ENCODE data around the gene HPS3. TPM values are rescaled to one million over a fixed set of nuclear protein-coding genes. Genes with fewer than 3 reads are reported as not detected.
A peak's percentile ranks its signal among the peaks of the same experiment; 100 is the strongest.

The HPS3 gene
- total RNA-seq = 10 to 100 TPM in 3 of 4 donors, 1 to 10 TPM in 1; 7.3 to 15.8 (median 11.8) TPM

DNA sequence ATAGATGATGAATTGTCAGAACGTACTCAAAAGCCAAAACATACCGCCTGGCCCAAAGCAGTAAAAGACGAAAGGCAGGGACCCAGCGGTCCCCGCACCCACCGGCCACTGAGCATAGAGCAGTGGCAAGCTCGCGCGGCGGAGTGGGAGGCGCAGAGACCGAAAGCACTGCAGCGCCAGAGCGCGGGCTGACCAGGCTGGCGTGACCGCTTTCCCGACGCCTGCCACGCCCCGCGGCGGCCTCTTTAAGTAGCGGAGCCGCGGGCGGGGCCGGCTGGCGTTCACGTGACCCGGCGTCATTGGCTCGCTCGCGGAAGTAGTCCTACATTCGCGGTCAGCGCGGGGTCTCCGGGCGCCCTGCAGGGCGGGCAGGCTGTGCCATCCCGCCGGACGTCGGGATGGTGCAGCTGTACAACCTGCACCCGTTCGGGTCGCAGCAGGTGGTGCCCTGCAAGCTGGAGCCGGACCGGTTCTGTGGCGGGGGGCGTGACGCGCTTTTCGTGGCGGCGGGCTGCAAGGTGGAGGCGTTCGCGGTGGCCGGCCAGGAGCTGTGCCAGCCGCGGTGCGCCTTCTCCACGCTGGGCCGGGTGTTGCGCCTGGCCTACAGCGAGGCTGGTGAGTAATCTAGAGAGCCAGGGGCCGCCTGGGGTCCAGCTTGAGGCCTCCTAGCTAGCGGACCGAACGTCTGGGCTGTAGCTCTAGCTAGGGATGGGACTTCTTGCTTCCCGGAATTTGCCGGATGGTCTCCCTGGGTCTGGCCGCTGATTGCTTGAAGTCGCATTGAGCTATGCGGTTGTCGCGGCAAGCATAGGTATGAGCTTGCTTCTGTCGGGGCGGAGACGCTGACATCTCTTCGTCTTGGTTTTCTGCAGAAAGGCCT is at the start of gene HPS3:
Gene HPS3, plus strand, starts transcription at position 313 of the 880 bp plus-strand sequence. Its CDS starts 86 bp downstream, at position 399.
- H3K27ac ChIP-seq = peak within 1 kb of the TSS; percentile 88
- no peaks in the 10 kb centered on the region for H3K9me3 ChIP-seq
- H3K27me3 ChIP-seq = no peaks in the 10 kb centered on the region
- H3K4me1 ChIP-seq = peaks cover 28% of the 10 kb centered on the region
- peak; percentile 92 to 94 for DNase-seq (ENCODE audit: low spot score in 2 of 2)
- TF ChIP-seq POLR2AphosphoS5 (IDR thresholded peaks at IDR 0.05) (peak in 2 of 3 donors; percentile 43 to 69), EP300 (IDR thresholded peaks at IDR 0.05) (no peak), POLR2A (IDR thresholded peaks at IDR 0.05) (peak; percentile 32 to 77)
- no peaks in the 10 kb centered on the region for H3K36me3 ChIP-seq
- peak within 1 kb of the TSS; percentile 85 for H3K4me3 ChIP-seq
- 0% methylated on average over 27 of the region's 84 CpGs for WGBS

GRCh38 chr3:149080011-149080698 is 49.3 kb upstream of the HPS3 start:
- Histone ChIP-seq H3K4me3 (no peak overlapping the region), H3K36me3 (no peaks in the 10 kb centered on the region), H3K9me3 (no peaks in the 10 kb centered on the region), H3K27me3 (no peaks in the 10 kb centered on the region), H3K4me1 (peaks cover 8% of the 10 kb centered on the region), H3K27ac (no peak overlapping the region)
- no peak for TF ChIP-seq CTCF (IDR thresholded peaks at IDR 0.05)
- no peak for TF ChIP-seq EP300 (IDR thresholded peaks at IDR 0.05)
- no peak for TF ChIP-seq POLR2A (IDR thresholded peaks at IDR 0.05)
- no peak for TF ChIP-seq POLR2AphosphoS5 (IDR thresholded peaks at IDR 0.05)
- 70% methylated on average over 3 of the region's 3 CpGs for WGBS
- no peak for DNase-seq (ENCODE audit: low spot score in 2 of 2)

DNA sequence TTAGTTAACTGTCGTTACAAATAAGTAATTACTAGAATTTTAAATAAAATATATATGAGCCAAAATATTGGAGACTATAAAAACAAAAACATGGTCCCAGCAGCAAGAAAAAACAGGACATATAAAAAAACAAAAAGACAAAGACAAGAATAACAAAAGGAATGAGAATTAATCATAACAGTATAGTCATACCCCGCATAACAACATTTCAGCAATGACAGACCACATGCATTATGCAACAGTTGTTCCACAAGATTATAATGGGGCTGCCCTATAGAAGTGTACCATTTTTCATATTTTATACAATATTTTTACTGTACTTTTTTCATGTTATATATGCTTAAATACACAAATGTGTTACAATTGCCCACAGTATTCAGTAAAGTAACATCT is 48.7 kb upstream of the HPS3 start:
- Histone ChIP-seq H3K27me3 (no peaks in the 10 kb centered on the region), H3K27ac (no peak overlapping the region), H3K4me3 (no peak overlapping the region), H3K36me3 (no peaks in the 10 kb centered on the region), H3K4me1 (peaks cover 14% of the 10 kb centered on the region), H3K9me3 (no peaks in the 10 kb centered on the region)
- WGBS = 51% methylated on average over 2 of the region's 2 CpGs
- TF ChIP-seq POLR2A (IDR thresholded peaks at IDR 0.05) (no peak), POLR2AphosphoS5 (IDR thresholded peaks at IDR 0.05) (no peak), EP300 (IDR thresholded peaks at IDR 0.05) (no peak), CTCF (IDR thresholded peaks at IDR 0.05) (no peak)
- no peak for DNase-seq (ENCODE audit: low spot score in 2 of 2)

- Histone ChIP-seq H3K36me3 (no peaks in the 10 kb centered on the region), H3K27me3 (no peaks in the 10 kb centered on the region), H3K9me3 (no peaks in the 10 kb centered on the region), H3K4me1 (peaks cover 20% of the 10 kb centered on the region), H3K4me3 (no peak overlapping the region), H3K27ac (no peak overlapping the region)
- DNase-seq (ENCODE audit: low spot score in 2 of 2) = no peak
- TF ChIP-seq POLR2A (IDR thresholded peaks at IDR 0.05) (no peak), POLR2AphosphoS5 (IDR thresholded peaks at IDR 0.05) (no peak), EP300 (IDR thresholded peaks at IDR 0.05) (no peak), CTCF (IDR thresholded peaks at IDR 0.05) (no peak)
- WGBS = 98% methylated on average over 1 of the region's 1 CpG
Measured at GRCh38 chr3:149081772-149082171, 47.7 kb upstream of the HPS3 start.

- TF ChIP-seq POLR2AphosphoS5 (IDR thresholded peaks at IDR 0.05) = no peak
- TF ChIP-seq CTCF (IDR thresholded peaks at IDR 0.05) = no peak
- TF ChIP-seq EP300 (IDR thresholded peaks at IDR 0.05) = no peak
- TF ChIP-seq POLR2A (IDR thresholded peaks at IDR 0.05) = no peak
- Histone ChIP-seq H3K4me3 (peak overlapping the region; percentile 81), H3K27me3 (no peaks in the 10 kb centered on the region), H3K27ac (peak overlapping the region; percentile 71), H3K4me1 (peaks cover 15% of the 10 kb centered on the region), H3K9me3 (no peaks in the 10 kb centered on the region), H3K36me3 (no peaks in the 10 kb centered on the region)
- DNase-seq (ENCODE audit: low spot score in 2 of 2) = no peak
- 1% methylated on average over 12 of the region's 21 CpGs for WGBS
Measured at GRCh38 chr3:149085828-149086231, 43.6 kb upstream of the HPS3 start.

All from suprapubic skin (tissue), 4 donors.